GM19328 (cell line): ENCODE results near the gene DYNC2I2.
"Not testable (repeated sequence)": the region's sequence is repeated elsewhere in the genome, so short reads cannot be mapped to it uniquely, and the experiment has no call there.

ENCODE experiments used
- ATAC-seq: cut with Tn5 transposase; IDR thresholded peaks from one replicate; pipeline ENCODE4 v1.9.1; 2021; ENCODE audit warnings: mild to moderate bottlenecking, moderate library complexity; ENCODE audit not compliant: unreplicated experiment

DYNC2I2 gene

GRCh38 chr9:128619779-128620178, 36.9 kb downstream of the DYNC2I2 start:
- ATAC-seq = no peak

GRCh38 chr9:128619127-128619526, 37.5 kb downstream of the DYNC2I2 start:
- ATAC-seq = no peak

GRCh38 chr9:128617943-128618342, 38.7 kb downstream of the DYNC2I2 start:
- no peak for ATAC-seq

GRCh38 chr9:128615571-128615970, 41.1 kb downstream of the DYNC2I2 start:
- no peak for ATAC-seq

- ATAC-seq = no peak
Measured at GRCh38 chr9:128614728-128615127, 41.9 kb downstream of the DYNC2I2 start.

GRCh38 chr9:128611600-128612394, 44.9 kb downstream of the DYNC2I2 start:
- ATAC-seq = no peak

- ATAC-seq = no peak
Measured at GRCh38 chr9:128610897-128611296, 45.8 kb downstream of the DYNC2I2 start.

- ATAC-seq = no peak
Measured at GRCh38 chr9:128607642-128608350, 48.9 kb downstream of the DYNC2I2 start.

- ATAC-seq = no peak
Measured at GRCh38 chr9:128603697-128604096, 53.0 kb downstream of the DYNC2I2 start.

- ATAC-seq = no peak
Measured at GRCh38 chr9:128600099-128600498, 56.5 kb downstream of the DYNC2I2 start.

GRCh38 chr9:128595471-128595870, 61.2 kb downstream of the DYNC2I2 start:
- ATAC-seq = no peak

- ATAC-seq = no peak
Measured at GRCh38 chr9:128593856-128594255, 62.8 kb downstream of the DYNC2I2 start.

- ATAC-seq = no peak
Measured at GRCh38 chr9:128593039-128593438, 63.6 kb downstream of the DYNC2I2 start.

- no peak for ATAC-seq
Measured at GRCh38 chr9:128588581-128589233, 67.9 kb downstream of the DYNC2I2 start.

GRCh38 chr9:128587453-128587852, 69.2 kb downstream of the DYNC2I2 start:
- ATAC-seq = no peak

GRCh38 chr9:128586934-128587333, 69.7 kb downstream of the DYNC2I2 start:
- not testable (repeated sequence) for ATAC-seq

GRCh38 chr9:128585155-128585554, 71.5 kb downstream of the DYNC2I2 start:
- ATAC-seq = not testable (repeated sequence)
